Measurements from ENCODE around the gene ZNF124.

DNA sequence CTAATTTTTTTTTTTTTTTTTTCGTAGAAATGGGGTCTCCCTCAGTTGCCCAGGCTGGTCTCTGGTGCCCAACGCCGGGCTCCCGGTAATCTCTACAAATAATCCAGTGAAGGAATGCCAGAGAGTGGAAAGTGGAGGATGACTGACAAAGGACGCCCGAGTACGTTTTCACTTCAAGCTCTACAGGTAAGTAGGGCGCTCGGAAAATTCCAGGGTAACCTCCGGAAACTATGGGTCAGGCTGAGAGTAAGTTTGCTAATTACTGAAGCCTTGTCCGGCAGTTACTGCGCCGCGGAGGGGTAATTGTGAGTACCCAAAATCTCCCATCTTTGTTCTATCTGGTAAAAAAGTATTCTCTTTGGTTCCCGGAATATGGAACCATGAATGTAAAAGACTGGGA, 65.9 kb downstream of the ZNF124 start:
- TF ChIP-seq POLR2AphosphoS5 (IDR thresholded peaks at IDR 0.05; ENCODE audit: low read depth, low read length), result no peak
- TF ChIP-seq TAF1 (IDR thresholded peaks at IDR 0.05; ENCODE audit: borderline replicate concordance, low read depth, low read length), result no peak

Data from GM12892 (cell line).